ENCODE data around the gene ABCG1.

- no peak for TF ChIP-seq EZH2phosphoT487 (IDR thresholded peaks at IDR 0.05; ENCODE audit: low read length)
- TF ChIP-seq, protein P1, sequence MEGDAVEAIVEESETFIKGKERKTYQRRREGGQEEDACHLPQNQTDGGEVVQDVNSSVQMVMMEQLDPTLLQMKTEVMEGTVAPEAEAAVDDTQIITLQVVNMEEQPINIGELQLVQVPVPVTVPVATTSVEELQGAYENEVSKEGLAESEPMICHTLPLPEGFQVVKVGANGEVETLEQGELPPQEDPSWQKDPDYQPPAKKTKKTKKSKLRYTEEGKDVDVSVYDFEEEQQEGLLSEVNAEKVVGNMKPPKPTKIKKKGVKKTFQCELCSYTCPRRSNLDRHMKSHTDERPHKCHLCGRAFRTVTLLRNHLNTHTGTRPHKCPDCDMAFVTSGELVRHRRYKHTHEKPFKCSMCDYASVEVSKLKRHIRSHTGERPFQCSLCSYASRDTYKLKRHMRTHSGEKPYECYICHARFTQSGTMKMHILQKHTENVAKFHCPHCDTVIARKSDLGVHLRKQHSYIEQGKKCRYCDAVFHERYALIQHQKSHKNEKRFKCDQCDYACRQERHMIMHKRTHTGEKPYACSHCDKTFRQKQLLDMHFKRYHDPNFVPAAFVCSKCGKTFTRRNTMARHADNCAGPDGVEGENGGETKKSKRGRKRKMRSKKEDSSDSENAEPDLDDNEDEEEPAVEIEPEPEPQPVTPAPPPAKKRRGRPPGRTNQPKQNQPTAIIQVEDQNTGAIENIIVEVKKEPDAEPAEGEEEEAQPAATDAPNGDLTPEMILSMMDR (IDR thresholded peaks at IDR 0.05; ENCODE audit: low read length), result no peak
Observed at GRCh38 chr21:42332557-42333317, 113.8 kb downstream of the ABCG1 start.
